Measurements from ENCODE around the gene MRPL2.

GRCh38 chr6:43059168-43060033, at the start of gene MRPL2, which contains the start of gene KLC4:
- TF ChIP-seq CTCF (IDR thresholded peaks at IDR 0.05; ENCODE audit: low read depth, low read length, poor library complexity, severe bottlenecking) (no peak), EZH2phosphoT487 (IDR thresholded peaks at IDR 0.05; ENCODE audit: borderline replicate concordance, low read length) (no peak)
